Neural progenitor cell (in vitro differentiated cells): ENCODE results near the gene VWA5B2. TPM values are rescaled to one million over a fixed set of nuclear protein-coding genes. Genes with fewer than 3 reads are reported as not detected.

Experiments
- DNase-seq: peaks from one replicate; pipeline ENCODE4 v3.0.0-alpha.2; 2016; ENCODE audit warnings: low spot score
- H2AFZ ChIP-seq: fragments of 200-600 bp; sonication (generic); replicated peaks from 2 replicates; pipeline ENCODE4 v1.6.1; 2016; ENCODE audit warnings: antibody characterized with exemption
- H3F3A ChIP-seq: fragments of 200-600 bp; sonication (generic); 2 replicates; pipeline ENCODE4 v1.6.1; 2016; ENCODE audit warnings: antibody characterized with exemption, low read depth
- H3K27ac ChIP-seq: fragments of 200-600 bp; sonication (generic); 2 replicates; pipeline ENCODE4 v1.5.1; 2016; ENCODE audit warnings: mild to moderate bottlenecking
- H3K27me3 ChIP-seq: fragments of 200-600 bp; sonication (generic); 2 replicates; pipeline ENCODE4 v1.6.1; 2016; ENCODE audit warnings: mild to moderate bottlenecking, moderate library complexity
- H3K36me3 ChIP-seq: fragments of 200-600 bp; sonication (generic); 2 replicates; pipeline ENCODE4 v1.5.1; 2016
- H3K4me1 ChIP-seq: fragments of 200-600 bp; sonication (generic); 2 replicates; pipeline ENCODE4 v1.6.1; 2016; ENCODE audit warnings: mixed run types
- H3K4me2 ChIP-seq: fragments of 200-600 bp; sonication (generic); 2 replicates; pipeline ENCODE4 v1.6.1; 2016
- H3K4me3 ChIP-seq: fragments of 200-600 bp; sonication (generic); 2 replicates; pipeline ENCODE4 v1.5.1; 2016
- H3K79me2 ChIP-seq: fragments of 200-600 bp; sonication (generic); 2 replicates; pipeline ENCODE4 v1.6.1; 2016; ENCODE audit warnings: low read depth
- H3K9ac ChIP-seq: fragments of 200-600 bp; sonication (generic); 2 replicates; pipeline ENCODE4 v1.6.1; 2016
- H3K9me3 ChIP-seq: fragments of 200-600 bp; sonication (generic); 2 replicates; pipeline ENCODE4 v1.5.1; 2016; ENCODE audit warnings: low read depth
- H4K20me1 ChIP-seq: fragments of 200-600 bp; sonication (generic); 2 replicates; pipeline ENCODE4 v1.6.1; 2016; ENCODE audit warnings: low read depth
- H3K27ac Mint-ChIP-seq: 3 replicates; pipeline ENCODE4 v1.8.0; 2021; ENCODE audit warnings: mixed read lengths
- H3K27me3 Mint-ChIP-seq: 2 replicates; pipeline ENCODE4 v1.8.0; 2022; ENCODE audit warnings: low read depth, mild to moderate bottlenecking, inconsistent platforms, moderate library complexity, mixed read lengths; ENCODE audit not compliant: insufficient read depth
- H3K36me3 Mint-ChIP-seq: 3 replicates; pipeline ENCODE4 v1.8.0; 2021; ENCODE audit warnings: mixed read lengths
- H3K4me1 Mint-ChIP-seq: 3 replicates; pipeline ENCODE4 v1.8.0; 2021; ENCODE audit warnings: mixed read lengths
- H3K4me3 Mint-ChIP-seq: 3 replicates; pipeline ENCODE4 v1.8.0; 2021; ENCODE audit warnings: mild to moderate bottlenecking, moderate library complexity, mixed read lengths
- H3K9me3 Mint-ChIP-seq: 3 replicates; pipeline ENCODE4 v1.8.0; 2020; ENCODE audit warnings: mixed read lengths
- CTCF ChIP-seq: fragments of 200-600 bp; sonication (generic); IDR thresholded peaks from 2 replicates; pipeline ENCODE4 v1.5.1; 2017; ENCODE audit warnings: antibody characterized with exemption, mild to moderate bottlenecking
- EZH2 ChIP-seq: fragments of 200-600 bp; sonication (generic); IDR thresholded peaks from 2 replicates; pipeline ENCODE4 v1.6.1; 2017; ENCODE audit warnings: antibody characterized with exemption, mild to moderate bottlenecking, moderate library complexity
- EZH2phosphoT487 ChIP-seq: fragments of 200-600 bp; sonication (generic); IDR thresholded peaks from 2 replicates; pipeline ENCODE4 v1.6.1; 2017; ENCODE audit warnings: antibody characterized with exemption
- total RNA-seq: library from RNA; depleted of rRNA; stranded (reverse); fragments of >200 nt; gene quantifications from 2 replicates; pipeline ENCODE4 v1.2.3, GENCODE V29; 2015; ENCODE audit warnings: low replicate concordance

VWA5B2 gene
- total RNA-seq, 1 donor from 2014 or later = not detected

GRCh38 chr3:184196536-184196935, 32.8 kb upstream of the VWA5B2 start:
- Mint-ChIP-seq H3K27me3 (peaks cover 7% of the 10 kb centered on the region), H3K4me3 (no peak overlapping the region), H3K36me3 (peaks cover 16% of the 10 kb centered on the region), H3K9me3 (no peaks in the 10 kb centered on the region), H3K4me1 (no peaks in the 10 kb centered on the region), H3K27ac (no peak overlapping the region)
- DNase-seq = no peak
- Histone ChIP-seq H3F3A (no peaks in the 10 kb centered on the region), H3K4me1 (no peaks in the 10 kb centered on the region), H4K20me1 (no peaks in the 10 kb centered on the region), H2AFZ (no peak overlapping the region), H3K36me3 (no peaks in the 10 kb centered on the region), H3K27me3 (no peaks in the 10 kb centered on the region), H3K79me2 (no peaks in the 10 kb centered on the region), H3K4me3 (no peak overlapping the region), H3K9me3 (no peaks in the 10 kb centered on the region), H3K4me2 (no peak overlapping the region), H3K9ac (no peak overlapping the region), H3K27ac (no peak overlapping the region)
- TF ChIP-seq EZH2phosphoT487 (no peak), CTCF (no peak), EZH2 (no peak)

- H4K20me1 ChIP-seq = no peaks in the 10 kb centered on the region
- Mint-ChIP-seq H3K9me3 (no peaks in the 10 kb centered on the region), H3K27me3 (peaks cover 3% of the 10 kb centered on the region), H3K27ac (no peak overlapping the region), H3K4me1 (no peaks in the 10 kb centered on the region), H3K4me3 (no peak overlapping the region), H3K36me3 (peaks cover 10% of the 10 kb centered on the region)
- no peak overlapping the region for H2AFZ ChIP-seq
- no peak for DNase-seq
- no peaks in the 10 kb centered on the region for H3F3A ChIP-seq
- H3K9ac ChIP-seq = no peak overlapping the region
- H3K79me2 ChIP-seq = no peaks in the 10 kb centered on the region
- TF ChIP-seq CTCF = no peak
- no peak for TF ChIP-seq EZH2phosphoT487
- no peak for TF ChIP-seq EZH2
- no peaks in the 10 kb centered on the region for H3K36me3 ChIP-seq
- no peak overlapping the region for H3K4me3 ChIP-seq
- H3K9me3 ChIP-seq = no peaks in the 10 kb centered on the region
- H3K4me1 ChIP-seq = no peaks in the 10 kb centered on the region
- no peaks in the 10 kb centered on the region for H3K27me3 ChIP-seq
- H3K27ac ChIP-seq = no peak overlapping the region
- no peak overlapping the region for H3K4me2 ChIP-seq
Measured at GRCh38 chr3:184198509-184198908, 30.9 kb upstream of the VWA5B2 start.

- Histone ChIP-seq H3K27me3 (no peaks in the 10 kb centered on the region), H3K36me3 (no peaks in the 10 kb centered on the region), H3K4me2 (no peak overlapping the region), H3K9me3 (no peaks in the 10 kb centered on the region), H3K4me1 (no peaks in the 10 kb centered on the region), H3K27ac (no peak overlapping the region), H3F3A (no peaks in the 10 kb centered on the region), H4K20me1 (no peaks in the 10 kb centered on the region), H3K4me3 (no peak overlapping the region), H3K9ac (no peak overlapping the region), H3K79me2 (no peaks in the 10 kb centered on the region), H2AFZ (no peak overlapping the region)
- Mint-ChIP-seq H3K4me1 (no peaks in the 10 kb centered on the region), H3K4me3 (no peak overlapping the region), H3K27ac (no peak overlapping the region), H3K36me3 (peaks cover 2% of the 10 kb centered on the region), H3K9me3 (no peaks in the 10 kb centered on the region), H3K27me3 (peaks cover 1% of the 10 kb centered on the region)
- DNase-seq = no peak
- TF ChIP-seq EZH2phosphoT487 = no peak
- TF ChIP-seq CTCF = no peak
- TF ChIP-seq EZH2 = no peak
Measured at GRCh38 chr3:184200825-184201224, 28.6 kb upstream of the VWA5B2 start.

GRCh38 chr3:184203526-184203925, 25.9 kb upstream of the VWA5B2 start:
- no peaks in the 10 kb centered on the region for H3K36me3 Mint-ChIP-seq
- H4K20me1 ChIP-seq = no peaks in the 10 kb centered on the region
- H3K9me3 ChIP-seq = no peaks in the 10 kb centered on the region
- no peak overlapping the region for H3K4me2 ChIP-seq
- no peaks in the 10 kb centered on the region for H3K79me2 ChIP-seq
- no peaks in the 10 kb centered on the region for H3K4me1 ChIP-seq
- H2AFZ ChIP-seq = no peak overlapping the region
- no peaks in the 10 kb centered on the region for H3K9me3 Mint-ChIP-seq
- no peaks in the 10 kb centered on the region for H3K36me3 ChIP-seq
- H3K4me3 ChIP-seq = no peak overlapping the region
- H3K27ac ChIP-seq = no peak overlapping the region
- H3F3A ChIP-seq = no peaks in the 10 kb centered on the region
- no peak overlapping the region for H3K9ac ChIP-seq
- no peak overlapping the region for H3K27ac Mint-ChIP-seq
- no peaks in the 10 kb centered on the region for H3K27me3 ChIP-seq
- H3K27me3 Mint-ChIP-seq = peaks cover 7% of the 10 kb centered on the region
- no peak for DNase-seq
- TF ChIP-seq CTCF (no peak), EZH2 (no peak), EZH2phosphoT487 (no peak)
- no peaks in the 10 kb centered on the region for H3K4me1 Mint-ChIP-seq
- H3K4me3 Mint-ChIP-seq = no peak overlapping the region
